Measurements from ENCODE around the gene NACC2. TPM values are rescaled to one million over a fixed set of nuclear protein-coding genes. Genes with fewer than 3 reads are reported as not detected.

NACC2 gene
- total RNA-seq, 1 experiment from 2014 or later: 24.8 TPM

- Mint-ChIP-seq H3K27ac (ENCODE audit: unreplicated experiment) (no peak overlapping the region), H3K36me3 (ENCODE audit: insufficient read depth, unreplicated experiment) (peaks cover 5% of the 10 kb centered on the region), H3K27me3 (ENCODE audit: unreplicated experiment) (no peaks in the 10 kb centered on the region), H3K4me3 (ENCODE audit: low read depth, unreplicated experiment) (no peak overlapping the region), H3K9me3 (ENCODE audit: low read depth, unreplicated experiment) (no peaks in the 10 kb centered on the region), H3K4me1 (ENCODE audit: low read depth, unreplicated experiment) (no peaks in the 10 kb centered on the region)
- intact Hi-C loops (cut with micrococcal nuclease; ENCODE audit: unreplicated experiment): no loop called here
- DNase-seq: no peak
- BruUV-seq (replicated peaks): no TSS peak
- CTCF ChIA-PET: interaction anchor here (1.5 kb wide), 1 partner anchor 9 kb away, joined by 3 read pairs; no protein-coding TSS in a partner anchor
- no peak for TF ChIP-seq CTCF (IDR thresholded peaks at IDR 0.05; ENCODE audit: unreplicated experiment)
Measured at GRCh38 chr9:135993765-135994500, 101.2 kb downstream of the NACC2 start.

GRCh38 chr9:135993409-135993742 is 101.7 kb downstream of the NACC2 start:
- Mint-ChIP-seq H3K27me3 (ENCODE audit: unreplicated experiment) (no peaks in the 10 kb centered on the region), H3K4me1 (ENCODE audit: low read depth, unreplicated experiment) (no peaks in the 10 kb centered on the region), H3K4me3 (ENCODE audit: low read depth, unreplicated experiment) (no peak overlapping the region), H3K9me3 (ENCODE audit: low read depth, unreplicated experiment) (no peaks in the 10 kb centered on the region), H3K27ac (ENCODE audit: unreplicated experiment) (no peak overlapping the region), H3K36me3 (ENCODE audit: insufficient read depth, unreplicated experiment) (peaks cover 5% of the 10 kb centered on the region)
- intact Hi-C loops (cut with micrococcal nuclease; ENCODE audit: unreplicated experiment): no loop called here
- DNase-seq: no peak
- TF ChIP-seq CTCF (IDR thresholded peaks at IDR 0.05; ENCODE audit: unreplicated experiment): no peak
- BruUV-seq (replicated peaks): no TSS peak
- CTCF ChIA-PET: interaction anchor here (1.5 kb wide), 1 partner anchor 10 kb away, joined by 3 read pairs; no protein-coding TSS in a partner anchor

- Mint-ChIP-seq H3K36me3 (ENCODE audit: insufficient read depth, unreplicated experiment) (peaks cover 5% of the 10 kb centered on the region), H3K4me1 (ENCODE audit: low read depth, unreplicated experiment) (no peaks in the 10 kb centered on the region), H3K4me3 (ENCODE audit: low read depth, unreplicated experiment) (peak overlapping the region; percentile 32), H3K27ac (ENCODE audit: unreplicated experiment) (no peak overlapping the region), H3K9me3 (ENCODE audit: low read depth, unreplicated experiment) (no peaks in the 10 kb centered on the region), H3K27me3 (ENCODE audit: unreplicated experiment) (no peaks in the 10 kb centered on the region)
- DNase-seq: peak; percentile 49
- CTCF ChIA-PET: no interaction called here
- TF ChIP-seq CTCF (IDR thresholded peaks at IDR 0.05; ENCODE audit: unreplicated experiment): no peak
- BruUV-seq (replicated peaks): no TSS peak
- intact Hi-C loops (cut with micrococcal nuclease; ENCODE audit: unreplicated experiment): no loop called here
Measured at GRCh38 chr9:135992486-135993408, 102.3 kb downstream of the NACC2 start.

- no peaks in the 10 kb centered on the region for H3K27me3 Mint-ChIP-seq (ENCODE audit: unreplicated experiment)
- no peak for DNase-seq
- H3K27ac Mint-ChIP-seq (ENCODE audit: unreplicated experiment): no peak overlapping the region
- no TSS peak for BruUV-seq (replicated peaks)
- TF ChIP-seq CTCF (IDR thresholded peaks at IDR 0.05; ENCODE audit: unreplicated experiment): no peak
- no peaks in the 10 kb centered on the region for H3K9me3 Mint-ChIP-seq (ENCODE audit: low read depth, unreplicated experiment)
- H3K36me3 Mint-ChIP-seq (ENCODE audit: insufficient read depth, unreplicated experiment): peaks cover 5% of the 10 kb centered on the region
- CTCF ChIA-PET: no interaction called here
- H3K4me1 Mint-ChIP-seq (ENCODE audit: low read depth, unreplicated experiment): no peaks in the 10 kb centered on the region
- intact Hi-C loops (cut with micrococcal nuclease; ENCODE audit: unreplicated experiment): no loop called here
- no peak overlapping the region for H3K4me3 Mint-ChIP-seq (ENCODE audit: low read depth, unreplicated experiment)
Measured at GRCh38 chr9:135991771-135992170, 103.3 kb downstream of the NACC2 start.

Measured in Calu3 (cell line).